ENCODE results near the gene WASHC2A.
"Not testable (repeated sequence)": the region's sequence is repeated elsewhere in the genome, so short reads cannot be mapped to it uniquely, and the experiment has no call there.

The WASHC2A gene

GRCh38 chr10:50044941-50045664, 22.7 kb upstream of the WASHC2A start:
- no peaks in the 10 kb centered on the region for H3K9me2 ChIP-seq (replicated peaks; ENCODE audit: insufficient read depth, low read length)
- H3K4me2 ChIP-seq (ENCODE audit: low read depth, low read length) = no peak overlapping the region
- no peak overlapping the region for H3K9ac ChIP-seq (ENCODE audit: low read length)
- no peaks in the 10 kb centered on the region for H3K27me3 ChIP-seq (replicated peaks; ENCODE audit: insufficient read depth, low read length)
- no peaks in the 10 kb centered on the region for H3K79me2 ChIP-seq (ENCODE audit: low read length)
- H2AFZ ChIP-seq (ENCODE audit: low read length) = no peak overlapping the region
- no peaks in the 10 kb centered on the region for H4K20me1 ChIP-seq (ENCODE audit: insufficient read depth, low read length)
- no peaks in the 10 kb centered on the region for H3K9me3 ChIP-seq (replicated peaks; ENCODE audit: insufficient read depth, low read length)
- no peaks in the 10 kb centered on the region for H3K4me1 ChIP-seq (ENCODE audit: low read length)
- H3K36me3 ChIP-seq (replicated peaks; ENCODE audit: insufficient read depth, low read length) = no peaks in the 10 kb centered on the region
- H3F3A ChIP-seq (ENCODE audit: insufficient read depth, low read length) = no peaks in the 10 kb centered on the region
- no peak overlapping the region for H3K27ac ChIP-seq (ENCODE audit: low read length)
- TF ChIP-seq CTCF (IDR thresholded peaks at IDR 0.05; ENCODE audit: low read length) (no peak), EZH2 (optimal IDR thresholded peaks at IDR 0.05; ENCODE audit: low read depth, low read length) (no peak), EZH2phosphoT487 (IDR thresholded peaks at IDR 0.05; ENCODE audit: low read length) (no peak)
- DNase-seq = no peak
- no peak overlapping the region for H3K4me3 ChIP-seq (ENCODE audit: low read length)

DNA sequence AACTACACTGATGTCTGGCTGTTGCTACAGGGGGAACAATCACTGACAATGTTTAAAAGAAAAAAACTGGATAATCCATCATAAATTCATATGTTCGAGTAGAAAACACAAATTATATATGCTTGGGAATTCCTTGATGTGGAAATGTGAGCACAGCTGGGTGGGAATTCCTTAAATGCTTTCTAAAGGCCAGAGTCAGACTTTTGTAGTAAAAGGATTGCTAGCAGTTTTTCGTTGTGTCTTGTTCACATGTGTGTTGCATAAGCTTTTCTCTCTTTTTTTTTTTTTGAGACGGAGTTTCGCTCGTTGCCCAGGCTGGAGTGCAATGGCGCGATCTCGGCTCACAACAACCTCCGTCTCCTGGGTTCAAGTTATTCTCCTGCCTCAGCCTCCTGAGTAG, 21.3 kb upstream of the WASHC2A start:
- H3K9ac ChIP-seq (ENCODE audit: low read length); DNase-seq; H3K4me1 ChIP-seq (ENCODE audit: low read length); H3K4me3 ChIP-seq (ENCODE audit: low read length); H3F3A ChIP-seq (ENCODE audit: insufficient read depth, low read length); H3K79me2 ChIP-seq (ENCODE audit: low read length); H3K4me2 ChIP-seq (ENCODE audit: low read depth, low read length); H3K27ac ChIP-seq (ENCODE audit: low read length); H3K9me3 ChIP-seq (replicated peaks; ENCODE audit: insufficient read depth, low read length); H3K27me3 ChIP-seq (replicated peaks; ENCODE audit: insufficient read depth, low read length); H4K20me1 ChIP-seq (ENCODE audit: insufficient read depth, low read length); H3K36me3 ChIP-seq (replicated peaks; ENCODE audit: insufficient read depth, low read length); H3K9me2 ChIP-seq (replicated peaks; ENCODE audit: insufficient read depth, low read length); H2AFZ ChIP-seq (ENCODE audit: low read length): not testable (repeated sequence)

DNA sequence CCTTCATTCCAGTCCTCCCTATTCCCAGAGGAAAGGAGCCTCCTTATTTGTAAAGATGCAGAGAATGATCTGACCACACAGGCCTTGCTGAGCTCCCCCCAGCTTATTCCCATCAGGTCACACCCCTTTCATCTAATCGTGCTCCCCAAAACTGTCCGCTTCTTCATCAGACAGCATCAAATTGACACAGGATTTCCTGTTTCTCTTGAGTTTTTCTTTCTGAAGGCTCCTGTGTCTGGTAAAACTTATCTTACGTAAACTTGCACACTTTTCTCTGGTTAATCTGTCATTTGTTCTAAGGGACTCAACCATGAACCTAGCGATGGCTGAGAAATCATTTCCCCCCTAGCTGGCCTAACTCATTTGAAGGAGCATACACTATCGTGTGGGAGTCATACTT, 20.2 kb upstream of the WASHC2A start:
- H2AFZ ChIP-seq (ENCODE audit: low read length); H3K4me2 ChIP-seq (ENCODE audit: low read depth, low read length); H3K79me2 ChIP-seq (ENCODE audit: low read length): not testable (repeated sequence)

GRCh38 chr10:50051995-50052660, 15.6 kb upstream of the WASHC2A start:
- H3K4me2 ChIP-seq (ENCODE audit: low read depth, low read length) = peak overlapping the region; percentile 54; the same call in 1 of the 2 replicates
- not testable (repeated sequence) for H3K27ac ChIP-seq (ENCODE audit: low read length)

More for the DNA sequence above, 20.2 kb upstream of the WASHC2A start:
- H3K9ac ChIP-seq (ENCODE audit: low read length); H3K9me2 ChIP-seq (replicated peaks; ENCODE audit: insufficient read depth, low read length); H3F3A ChIP-seq (ENCODE audit: insufficient read depth, low read length); H3K27ac ChIP-seq (ENCODE audit: low read length); H3K9me3 ChIP-seq (replicated peaks; ENCODE audit: insufficient read depth, low read length); H3K27me3 ChIP-seq (replicated peaks; ENCODE audit: insufficient read depth, low read length); H3K4me1 ChIP-seq (ENCODE audit: low read length); DNase-seq; H3K4me3 ChIP-seq (ENCODE audit: low read length); H4K20me1 ChIP-seq (ENCODE audit: insufficient read depth, low read length); H3K36me3 ChIP-seq (replicated peaks; ENCODE audit: insufficient read depth, low read length): not testable (repeated sequence)

GRCh38 chr10:50052778-50053376, 14.9 kb upstream of the WASHC2A start:
- not testable (repeated sequence) for H3K27me3 ChIP-seq (replicated peaks; ENCODE audit: insufficient read depth, low read length); H3K79me2 ChIP-seq (ENCODE audit: low read length); H3K4me3 ChIP-seq (ENCODE audit: low read length); H3K9ac ChIP-seq (ENCODE audit: low read length); DNase-seq; H4K20me1 ChIP-seq (ENCODE audit: insufficient read depth, low read length); H3K4me1 ChIP-seq (ENCODE audit: low read length); H3K36me3 ChIP-seq (replicated peaks; ENCODE audit: insufficient read depth, low read length); H3K9me3 ChIP-seq (replicated peaks; ENCODE audit: insufficient read depth, low read length); H3K9me2 ChIP-seq (replicated peaks; ENCODE audit: insufficient read depth, low read length); H3F3A ChIP-seq (ENCODE audit: insufficient read depth, low read length); H3K4me2 ChIP-seq (ENCODE audit: low read depth, low read length); H3K27ac ChIP-seq (ENCODE audit: low read length); H2AFZ ChIP-seq (ENCODE audit: low read length)

More at GRCh38 chr10:50051995-50052660, 15.6 kb upstream of the WASHC2A start:
- H3K9me2 ChIP-seq (replicated peaks; ENCODE audit: insufficient read depth, low read length); H3K4me1 ChIP-seq (ENCODE audit: low read length); DNase-seq; H3K9me3 ChIP-seq (replicated peaks; ENCODE audit: insufficient read depth, low read length); H3K36me3 ChIP-seq (replicated peaks; ENCODE audit: insufficient read depth, low read length); H3K9ac ChIP-seq (ENCODE audit: low read length); H3K27me3 ChIP-seq (replicated peaks; ENCODE audit: insufficient read depth, low read length); H4K20me1 ChIP-seq (ENCODE audit: insufficient read depth, low read length); H3K4me3 ChIP-seq (ENCODE audit: low read length); H3F3A ChIP-seq (ENCODE audit: insufficient read depth, low read length); H3K79me2 ChIP-seq (ENCODE audit: low read length): not testable (repeated sequence)
- peak overlapping the region; percentile 27; the same call in 1 of the 2 replicates for H2AFZ ChIP-seq (ENCODE audit: low read length)

DNA sequence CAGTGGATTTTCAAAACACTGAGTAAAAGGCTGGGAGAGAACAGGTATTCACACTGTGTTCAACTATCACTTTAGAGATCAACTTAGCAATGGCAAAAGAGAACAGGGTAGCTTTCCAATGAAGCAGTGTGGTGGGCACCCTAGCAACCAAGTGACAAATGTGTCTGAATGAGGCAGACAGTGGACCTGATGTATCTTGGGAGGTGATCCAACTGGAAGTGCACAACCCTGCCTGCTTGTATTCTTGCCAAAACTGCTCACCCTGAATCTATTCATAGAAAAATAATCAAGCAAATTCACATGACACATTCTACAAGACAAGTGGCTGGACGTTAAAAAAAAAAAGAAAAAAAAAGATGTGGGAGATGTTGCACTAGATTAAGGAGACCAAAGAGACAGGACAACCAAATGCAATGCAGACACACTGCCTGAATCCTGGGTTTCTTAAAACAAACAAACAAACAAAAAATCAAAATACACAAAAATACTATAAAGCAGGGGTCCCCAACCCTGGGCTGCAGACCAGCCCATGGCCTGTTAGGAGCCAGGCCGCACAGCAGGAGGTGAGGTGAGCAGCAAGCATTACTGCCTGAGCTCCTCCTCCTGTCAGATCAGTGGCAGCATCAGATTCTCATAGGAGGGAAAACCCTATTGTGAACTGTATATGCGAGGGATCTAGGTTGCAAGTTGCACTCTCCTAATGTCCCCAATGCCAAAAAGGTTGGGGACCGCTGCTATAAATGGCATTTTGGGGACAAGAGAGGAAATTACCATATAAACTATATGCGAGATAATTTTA, 12.1 kb upstream of the WASHC2A start:
- not testable (repeated sequence) for H3K4me2 ChIP-seq (ENCODE audit: low read depth, low read length); H3F3A ChIP-seq (ENCODE audit: insufficient read depth, low read length); H2AFZ ChIP-seq (ENCODE audit: low read length); H3K27ac ChIP-seq (ENCODE audit: low read length); H3K79me2 ChIP-seq (ENCODE audit: low read length); H3K27me3 ChIP-seq (replicated peaks; ENCODE audit: insufficient read depth, low read length); H3K36me3 ChIP-seq (replicated peaks; ENCODE audit: insufficient read depth, low read length); H3K9me3 ChIP-seq (replicated peaks; ENCODE audit: insufficient read depth, low read length); H4K20me1 ChIP-seq (ENCODE audit: insufficient read depth, low read length); H3K4me1 ChIP-seq (ENCODE audit: low read length); H3K9me2 ChIP-seq (replicated peaks; ENCODE audit: insufficient read depth, low read length); DNase-seq; H3K9ac ChIP-seq (ENCODE audit: low read length); H3K4me3 ChIP-seq (ENCODE audit: low read length)

Data from MM.1S (cell line).